IMR-90 (cell line): ENCODE data around the gene CHRM1. TPM values are rescaled to one million over a fixed set of nuclear protein-coding genes. Genes with fewer than 3 reads are reported as not detected.

Experiments
- ATAC-seq: fragments of 200-7000 bp; cut with Tn5 transposase; 2 replicates; pipeline ENCODE4 v1.9.1; 2020; ENCODE audit warnings: low read depth, mild to moderate bottlenecking, moderate library complexity
- BruUV-seq: library from RNA; stranded (reverse); fragments of 400-500 nt; replicated peaks from 2 replicates; lab custom pipeline; 2021; lab: Mats Ljungman, UMichigan
- CTCF ChIA-PET: fragments of 300-600 bp; formaldehyde crosslinking; extraction: SDS; loops from one replicate; lab custom pipeline; 2021; ENCODE audit warnings: antibody characterized with exemption; lab: Yijun Ruan, JAX
- POLR2A ChIA-PET: fragments of 300-600 bp; sonication (Branson Sonifier 250); formaldehyde crosslinking; loops from one replicate; lab custom pipeline; 2022; ENCODE audit warnings: antibody characterized with exemption; ENCODE audit not compliant: unreplicated experiment; lab: Charles Lee
- DNase-seq: peaks from one replicate; pipeline ENCODE4 v3.0.0; 2013
- H2AFZ ChIP-seq: replicated peaks from 2 replicates; pipeline ENCODE3; 2013; ENCODE audit warnings: low read length, mild to moderate bottlenecking; ENCODE audit not compliant: poor library complexity
- H2AK5ac ChIP-seq: 2 replicates; pipeline ENCODE4 v1.6.1; 2013; ENCODE audit warnings: low read depth, low read length, inconsistent platforms
- H2AK9ac ChIP-seq: replicated peaks from 2 replicates; pipeline ENCODE3; 2013; ENCODE audit warnings: mild to moderate bottlenecking, low read depth, low read length, moderate library complexity; ENCODE audit not compliant: poor library complexity
- H2BK120ac ChIP-seq: 2 replicates; pipeline ENCODE4 v1.6.1; 2013; ENCODE audit warnings: low read depth, low read length, inconsistent platforms
- H2BK15ac ChIP-seq: 3 replicates; pipeline ENCODE4 v1.6.1; 2013; ENCODE audit warnings: low read depth, low read length, inconsistent platforms
- H2BK20ac ChIP-seq: 2 replicates; pipeline ENCODE4 v1.6.1; 2013; ENCODE audit warnings: low read depth, mild to moderate bottlenecking, inconsistent platforms, low read length, moderate library complexity
- H2BK5ac ChIP-seq: 2 replicates; pipeline ENCODE4 v1.6.1; 2013; ENCODE audit warnings: mild to moderate bottlenecking, low read depth, low read length, inconsistent platforms; ENCODE audit not compliant: poor library complexity, severe bottlenecking
- H3K14ac ChIP-seq: replicated peaks from 2 replicates; pipeline ENCODE4 v1.6.1; 2013; ENCODE audit warnings: low read depth, low read length, inconsistent platforms
- H3K18ac ChIP-seq: 2 replicates; pipeline ENCODE4 v1.6.1; 2013; ENCODE audit warnings: low read depth, low read length, control low read depth
- H3K23ac ChIP-seq: 2 replicates; pipeline ENCODE4 v1.6.1; 2013; ENCODE audit warnings: low read depth, low read length, inconsistent platforms
- H3K27ac ChIP-seq: 2 replicates; pipeline ENCODE4 v1.5.1; 2013; ENCODE audit warnings: mild to moderate bottlenecking, control low read depth, low read length; ENCODE audit not compliant: insufficient read depth
- H3K27me3 ChIP-seq: 2 replicates; pipeline ENCODE4 v1.6.1; 2013; ENCODE audit warnings: low read length; ENCODE audit not compliant: control insufficient read depth, insufficient read depth
- H3K36me3 ChIP-seq: 2 replicates; pipeline ENCODE4 v1.6.1; 2013; ENCODE audit warnings: low read length, mixed read lengths; ENCODE audit not compliant: control insufficient read depth, insufficient read depth
- H3K4ac ChIP-seq: 2 replicates; pipeline ENCODE4 v1.6.1; 2013; ENCODE audit warnings: low read depth, low read length, inconsistent platforms
- H3K4me1 ChIP-seq: 2 replicates; pipeline ENCODE4 v1.6.1; 2013; ENCODE audit warnings: low read length, mixed read lengths; ENCODE audit not compliant: control insufficient read depth, insufficient read depth
- H3K4me2 ChIP-seq: 2 replicates; pipeline ENCODE4 v1.6.1; 2013; ENCODE audit warnings: low read depth, mild to moderate bottlenecking, control low read depth, low read length, moderate library complexity
- H3K4me3 ChIP-seq: 2 replicates; pipeline ENCODE4 v1.5.1; 2013; ENCODE audit warnings: low read depth, mild to moderate bottlenecking, control low read depth, low read length, moderate library complexity; ENCODE audit not compliant: insufficient read depth
- H3K56ac ChIP-seq: 2 replicates; pipeline ENCODE4 v1.6.1; 2013; ENCODE audit warnings: low read length, inconsistent platforms; ENCODE audit not compliant: insufficient read depth; ENCODE audit errors: extremely low read depth
- H3K79me1 ChIP-seq, 2 experiments: 2 replicates each; pipeline ENCODE4 v1.6.1; 2013; ENCODE audit warnings: low read length in 2 of 2, inconsistent platforms in 1 of 2, low read depth in 1 of 2
- H3K9ac ChIP-seq: 2 replicates; pipeline ENCODE4 v1.6.1; 2013; ENCODE audit warnings: low read depth, low read length, control low read depth
- H3K9me1 ChIP-seq: 2 replicates; pipeline ENCODE4 v1.6.1; 2013; ENCODE audit warnings: low read length, inconsistent platforms; ENCODE audit not compliant: insufficient read depth
- H3K9me3 ChIP-seq: 2 replicates; pipeline ENCODE4 v1.6.1; 2013; ENCODE audit warnings: low read length; ENCODE audit not compliant: control insufficient read depth, insufficient read depth
- H4K20me1 ChIP-seq: 2 replicates; pipeline ENCODE4 v1.6.1; 2013; ENCODE audit warnings: low read length, inconsistent platforms; ENCODE audit not compliant: insufficient read depth
- H4K5ac ChIP-seq: 2 replicates; pipeline ENCODE4 v1.6.1; 2013; ENCODE audit warnings: mild to moderate bottlenecking, low read depth, low read length, control low read depth
- H4K8ac ChIP-seq, 2 experiments: 2 replicates each; pipeline ENCODE4 v1.6.1; 2013; ENCODE audit warnings: low read depth in 2 of 2, low read length in 2 of 2, control low read depth in 1 of 2, inconsistent platforms in 1 of 2
- H4K91ac ChIP-seq: 2 replicates; pipeline ENCODE4 v1.6.1; 2013; ENCODE audit warnings: low read depth, low read length, inconsistent platforms; ENCODE audit not compliant: insufficient read depth
- FOS ChIP-seq: fragments of 150-350 bp; IDR thresholded peaks from 2 replicates; pipeline ENCODE4 v1.6.1; 2016; ENCODE audit warnings: low read depth, low read length
- POLR2A ChIP-seq: IDR thresholded peaks from 2 replicates; pipeline ENCODE4 v1.6.1; 2012; ENCODE audit warnings: mild to moderate bottlenecking, low read depth, low read length
- WGBS, 2 experiments: methylation state at CpG; one replicate each; pipeline versions ENCODE4 v1.1.5 to v1.1.7; 2013; ENCODE audit warnings: missing lambda C conversion rate in 2 of 2; ENCODE audit not compliant: insufficient read length in 1 of 2; ENCODE audit errors: extremely low coverage in 2 of 2; 5-methylcytosine and 5-hydroxymethylcytosine counted together
- dilution Hi-C: fragments of 300-500 bp; cut with HindIII; formaldehyde crosslinking; loops from one replicate; pipeline ENCODE4 v1.14.3; 2018; ENCODE audit warnings: low sequenced_read_pairs; ENCODE audit not compliant: unreplicated experiment
- in situ Hi-C: fragments of 300-500 bp; cut with MboI; formaldehyde crosslinking; loops from 3 replicates; pipeline ENCODE4 v1.14.3; 2019; ENCODE audit warnings: low sequenced_read_pairs, inconsistent platforms, mixed read lengths
- intact Hi-C: fragments of 100-400 bp; cut with micrococcal nuclease; formaldehyde crosslinking; loops from 2 replicates; pipeline ENCODE4 v1.10.0; 2022
- polyA plus RNA-seq, 3 experiments: library from polyadenylated mRNA; depleted of rRNA; stranded (reverse); fragments of >200 nt; gene quantifications; 2 replicates each; pipeline ENCODE4 v1.2.3, GENCODE V29; 2012; ENCODE audit warnings: low replicate concordance in 1 of 3
- total RNA-seq: library from RNA; depleted of rRNA; stranded (reverse); fragments of >200 nt; gene quantifications from 2 replicates; pipeline ENCODE4 v1.2.3, GENCODE V29; 2012
- TF ChIP-seq, protein P1 (sequence below): conservative IDR thresholded peaks from 2 replicates; pipeline ENCODE4 v1.5.1; 2012; ENCODE audit warnings: mild to moderate bottlenecking, low read depth, low read length, improper control_type of control experiment

Gene CHRM1
- total and polyA plus RNA-seq, 2 of the 4 experiments (the other 2 are of a cell fraction) = not detected

DNA sequence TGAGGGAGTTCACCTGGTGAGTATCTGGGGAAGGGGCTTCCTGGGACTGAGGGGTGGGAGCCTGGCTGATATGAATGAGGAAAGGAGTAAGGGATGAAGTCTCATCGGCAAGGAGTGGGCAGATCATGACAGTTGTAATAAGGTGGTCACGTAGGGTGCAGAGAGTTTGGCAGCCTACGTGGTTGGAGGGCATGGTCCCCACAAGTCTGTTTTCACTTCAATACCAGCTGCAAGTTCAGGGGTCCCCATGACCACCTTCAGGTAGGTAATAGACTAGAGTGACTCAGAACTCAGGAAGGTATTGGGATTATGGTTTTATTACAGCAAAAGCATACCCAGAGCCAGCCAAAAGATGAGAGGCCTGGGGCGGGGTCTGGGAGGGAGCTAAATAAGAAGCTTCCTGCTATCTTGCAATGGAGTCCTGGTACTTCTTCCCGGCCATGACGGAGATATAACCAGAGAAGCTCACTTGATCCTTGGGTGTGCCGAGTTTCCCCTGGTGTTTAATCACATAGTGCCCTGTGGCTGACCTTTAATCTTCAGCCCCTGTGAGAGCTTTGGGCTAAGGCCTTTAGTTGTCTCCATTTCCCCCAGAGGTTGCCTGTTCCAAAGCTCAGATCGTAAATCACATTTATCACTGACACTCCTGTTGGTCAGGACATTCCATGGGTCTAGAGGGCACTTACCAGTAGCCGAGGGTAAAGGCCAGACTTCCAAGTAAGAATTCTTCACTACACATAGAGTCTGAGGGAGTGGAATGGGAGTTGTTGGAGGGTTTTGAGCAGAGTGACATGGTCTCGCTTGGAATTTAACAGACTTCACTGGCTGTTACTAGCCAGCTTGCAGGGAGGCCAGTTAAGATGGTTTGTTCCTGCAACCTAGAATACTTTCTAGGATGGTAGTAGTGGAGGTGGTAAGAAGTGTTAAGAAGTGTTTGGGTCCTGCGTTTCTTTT is 31.4 kb downstream of the CHRM1 start:
- Histone ChIP-seq H4K20me1 (peaks cover 55% of the 10 kb centered on the region), H3K4me3 (no peak overlapping the region), H3K79me1 (peaks cover 17 to 46% of the 10 kb centered on the region in 2 experiments; a peak in 3 of 4 replicates), H3K4me1 (peaks cover 14% of the 10 kb centered on the region; the same call in 1 of the 2 replicates), H2BK120ac (no peak overlapping the region), H3K23ac (no peak overlapping the region), H2AK5ac (0 out of 2 replicates have a peak overlapping the region, but pooled peaks have one; percentile 18), H2AFZ (peak overlapping the region; percentile 26), H3K27me3 (no peaks in the 10 kb centered on the region; the same call in 1 of the 2 replicates), H3K9me3 (no peaks in the 10 kb centered on the region), H2BK5ac (no peak overlapping the region), H3K14ac (no peak overlapping the region), H4K8ac (no peak overlapping the region), H3K9me1 (peaks cover 18% of the 10 kb centered on the region; the same call in 1 of the 2 replicates), H3K27ac (no peak overlapping the region), H2AK9ac (no peak overlapping the region), H4K91ac (no peak overlapping the region), H3K56ac (no peak overlapping the region), H3K36me3 (peaks cover 49% of the 10 kb centered on the region), H2BK15ac (no peak overlapping the region), H3K4me2 (no peak overlapping the region), H3K4ac (no peak overlapping the region), H3K18ac (no peak overlapping the region), H2BK20ac (no peak overlapping the region), H3K9ac (no peak overlapping the region), H4K5ac (no peak overlapping the region)
- no TSS peak for BruUV-seq
- in situ Hi-C loops (loop anchor here (25.0 kb wide), 1 partner anchor 773 kb away; the partner anchor contains the start of gene ATL3), intact Hi-C loops (no loop called here), dilution Hi-C loops (no loop called here)
- ChIA-PET CTCF (no interaction called here), POLR2A (interaction anchor here (0.6 to 1.4 kb wide), 3 partner anchors 8 to 507 kb away, joined by 3 to 8 read pairs (median 5); partner anchors contain the start of gene SLC3A2)
- WGBS, 2 experiments = 42% methylated on average over 4 of the region's 11 CpGs; no CpG with 5 or more reads in 1 of the 2 experiments
- TF ChIP-seq POLR2A (peak; percentile 46; the same call in 1 of the 2 replicates), FOS (no peak)
- TF ChIP-seq, protein P1, sequence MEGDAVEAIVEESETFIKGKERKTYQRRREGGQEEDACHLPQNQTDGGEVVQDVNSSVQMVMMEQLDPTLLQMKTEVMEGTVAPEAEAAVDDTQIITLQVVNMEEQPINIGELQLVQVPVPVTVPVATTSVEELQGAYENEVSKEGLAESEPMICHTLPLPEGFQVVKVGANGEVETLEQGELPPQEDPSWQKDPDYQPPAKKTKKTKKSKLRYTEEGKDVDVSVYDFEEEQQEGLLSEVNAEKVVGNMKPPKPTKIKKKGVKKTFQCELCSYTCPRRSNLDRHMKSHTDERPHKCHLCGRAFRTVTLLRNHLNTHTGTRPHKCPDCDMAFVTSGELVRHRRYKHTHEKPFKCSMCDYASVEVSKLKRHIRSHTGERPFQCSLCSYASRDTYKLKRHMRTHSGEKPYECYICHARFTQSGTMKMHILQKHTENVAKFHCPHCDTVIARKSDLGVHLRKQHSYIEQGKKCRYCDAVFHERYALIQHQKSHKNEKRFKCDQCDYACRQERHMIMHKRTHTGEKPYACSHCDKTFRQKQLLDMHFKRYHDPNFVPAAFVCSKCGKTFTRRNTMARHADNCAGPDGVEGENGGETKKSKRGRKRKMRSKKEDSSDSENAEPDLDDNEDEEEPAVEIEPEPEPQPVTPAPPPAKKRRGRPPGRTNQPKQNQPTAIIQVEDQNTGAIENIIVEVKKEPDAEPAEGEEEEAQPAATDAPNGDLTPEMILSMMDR = no peak
- ATAC-seq (peak; percentile 44), DNase-seq (peak; percentile 23)
